Measurements from ENCODE around the gene METAP1. TPM values are rescaled to one million over a fixed set of nuclear protein-coding genes. Genes with fewer than 3 reads are reported as not detected.

Gene METAP1
- total and polyA plus RNA-seq, 10 donors, result 22.0 to 34.7 (median 29.8) TPM

- Histone ChIP-seq H3K4me1 (no peaks in the 10 kb centered on the region), H3K9me3 (no peaks in the 10 kb centered on the region), H3K27ac (no peak overlapping the region), H3K27me3 (replicated peaks in 1 of 7) (no peaks in the 10 kb centered on the region), H3K4me3 (no peak overlapping the region), H3K36me3 (no peaks in the 10 kb centered on the region)
- intact Hi-C loops (cut with DNase I; ENCODE audit: low total_unique reads), result no loop called here
- 75 to 86% (median 85%) methylated on average over 5 of the region's 5 CpGs for WGBS, 5 donors
- no peak for TF ChIP-seq POLR2A (IDR thresholded peaks at IDR 0.05)
- TF ChIP-seq CTCF (IDR thresholded peaks at IDR 0.05 in 8 of 11, conservative IDR thresholded peaks at IDR 0.05 in 3 of 11), result no peak
- TF ChIP-seq POLR2AphosphoS5 (IDR thresholded peaks at IDR 0.05), result no peak
- no peak for DNase-seq
These were observed 31.7 kb upstream of the METAP1 start for GRCh38 chr4:98963538-98964433.

- TF ChIP-seq POLR2A (IDR thresholded peaks at IDR 0.05), result no peak
- TF ChIP-seq POLR2AphosphoS5 (IDR thresholded peaks at IDR 0.05), result no peak
- TF ChIP-seq CTCF (IDR thresholded peaks at IDR 0.05 in 8 of 11, conservative IDR thresholded peaks at IDR 0.05 in 3 of 11), result no peak
- WGBS, 5 donors, result 87 to 99% (median 91%) methylated on average over 3 of the region's 3 CpGs
- H3K27me3 ChIP-seq (replicated peaks in 1 of 7), result no peaks in the 10 kb centered on the region
- H3K36me3 ChIP-seq, result no peaks in the 10 kb centered on the region
- DNase-seq, result no peak
- no peak overlapping the region for H3K4me3 ChIP-seq
- H3K9me3 ChIP-seq, result no peaks in the 10 kb centered on the region
- no peak overlapping the region for H3K27ac ChIP-seq
- intact Hi-C loops (cut with DNase I; ENCODE audit: low total_unique reads), result no loop called here
- H3K4me1 ChIP-seq, result no peaks in the 10 kb centered on the region
These were observed 28.6 kb upstream of the METAP1 start for GRCh38 chr4:98966926-98967325.

GRCh38 chr4:98967786-98968329 lies 27.7 kb upstream of the METAP1 start:
- no peaks in the 10 kb centered on the region for H3K27me3 ChIP-seq (replicated peaks in 1 of 7)
- intact Hi-C loops (cut with DNase I; ENCODE audit: low total_unique reads), result no loop called here
- no peaks in the 10 kb centered on the region for H3K9me3 ChIP-seq
- no peaks in the 10 kb centered on the region for H3K4me1 ChIP-seq
- WGBS, 5 donors, result 88 to 94% (median 90%) methylated on average over 3 of the region's 3 CpGs
- no peak for DNase-seq
- TF ChIP-seq POLR2A (IDR thresholded peaks at IDR 0.05), result no peak
- no peak for TF ChIP-seq CTCF (IDR thresholded peaks at IDR 0.05 in 8 of 11, conservative IDR thresholded peaks at IDR 0.05 in 3 of 11)
- TF ChIP-seq POLR2AphosphoS5 (IDR thresholded peaks at IDR 0.05), result no peak
- H3K4me3 ChIP-seq, result no peak overlapping the region
- no peak overlapping the region for H3K27ac ChIP-seq
- no peaks in the 10 kb centered on the region for H3K36me3 ChIP-seq

Measured in spleen (tissue), 11 donors.